PFSK-1 (cell line): Measurements from ENCODE around the gene PCP2.

ENCODE experiments used
- FOXP2 ChIP-seq: optimal IDR thresholded peaks from 2 replicates; pipeline ENCODE3; 2011; ENCODE audit warnings: borderline replicate concordance, control low read depth, inconsistent platforms; ENCODE audit not compliant: insufficient read depth; ENCODE audit errors: extremely low read length, extremely low read depth
- POLR2AphosphoS5 ChIP-seq: IDR thresholded peaks from 2 replicates; pipeline ENCODE4 v1.6.1; 2012; ENCODE audit warnings: low read depth, mild to moderate bottlenecking, control low read depth, low read length, moderate library complexity
- REST ChIP-seq, 2 experiments: IDR thresholded peaks; 2 replicates each; pipeline versions ENCODE4 v1.6.1 to v1.8.0; 2011 to 2012; ENCODE audit warnings: low read depth in 2 of 2, low read length in 2 of 2, control low read depth in 1 of 2, inconsistent platforms in 1 of 2, mild to moderate bottlenecking in 1 of 2, moderate library complexity in 1 of 2; ENCODE audit not compliant: insufficient read depth in 1 of 2
- SIN3A ChIP-seq: IDR thresholded peaks from 2 replicates; pipeline ENCODE4 v1.6.1; 2012; ENCODE audit warnings: mild to moderate bottlenecking, low read length, moderate library complexity, borderline replicate concordance; ENCODE audit not compliant: insufficient read depth
- TAF1 ChIP-seq: IDR thresholded peaks from 2 replicates; pipeline ENCODE4 v1.6.1; 2012; ENCODE audit warnings: low read length, control low read depth, borderline replicate concordance; ENCODE audit not compliant: insufficient read depth

Gene PCP2

GRCh38 chr19:7665076-7665475, 31.6 kb upstream of the PCP2 start:
- TF ChIP-seq FOXP2 (no peak), SIN3A (no peak), POLR2AphosphoS5 (no peak), TAF1 (no peak)

GRCh38 chr19:7663706-7664105, 30.2 kb upstream of the PCP2 start:
- no peak for TF ChIP-seq FOXP2
- no peak for TF ChIP-seq REST (IDR thresholded peaks at IDR 0.05; ENCODE audit: insufficient read depth in 1 of 2, low read depth in 2 of 2, low read length in 2 of 2)

- no peak for TF ChIP-seq POLR2AphosphoS5
- TF ChIP-seq REST (IDR thresholded peaks at IDR 0.05; ENCODE audit: insufficient read depth in 1 of 2, low read depth in 2 of 2, low read length in 2 of 2) = no peak
- TF ChIP-seq FOXP2 = no peak
- no peak for TF ChIP-seq TAF1
- no peak for TF ChIP-seq SIN3A
These were observed 29.1 kb upstream of the PCP2 start for GRCh38 chr19:7662657-7663056.

GRCh38 chr19:7661744-7662538, 28.4 kb upstream of the PCP2 start:
- TF ChIP-seq REST (IDR thresholded peaks at IDR 0.05; ENCODE audit: insufficient read depth in 1 of 2, low read depth in 2 of 2, low read length in 2 of 2) = no peak
- no peak for TF ChIP-seq SIN3A
- no peak for TF ChIP-seq POLR2AphosphoS5

GRCh38 chr19:7658219-7658686, 24.7 kb upstream of the PCP2 start:
- no peak for TF ChIP-seq SIN3A
- no peak for TF ChIP-seq POLR2AphosphoS5
- no peak for TF ChIP-seq FOXP2
- no peak for TF ChIP-seq TAF1
- no peak for TF ChIP-seq REST (IDR thresholded peaks at IDR 0.05; ENCODE audit: insufficient read depth in 1 of 2, low read depth in 2 of 2, low read length in 2 of 2)
